Esophagus squamous epithelium (tissue), 5 donors: ENCODE data around the gene TMEM190. TPM values are rescaled to one million over a fixed set of nuclear protein-coding genes. Genes with fewer than 3 reads are reported as not detected.

Experiments used
- DNase-seq: peaks from one replicate; lab custom pipeline; 2025; lab: John Stamatoyannopoulos, UW
- H3K27ac ChIP-seq, 4 donors: fragments of 200-600 bp; sonication (generic); one replicate each; pipeline ENCODE4 v1.5.1; 2016 to 2019; ENCODE audit warnings: mild to moderate bottlenecking in 1 of 4
- H3K27me3 ChIP-seq, 4 donors: fragments of 200-600 bp; sonication (generic); 1 replicate in 3 of 4; 2 replicates in 1 of 4; pipeline versions ENCODE4 v1.5.1 to v1.6.0; 2017 to 2021; ENCODE audit warnings: antibody characterized with exemption in 1 of 4
- H3K36me3 ChIP-seq, 3 donors: fragments of 200-600 bp; sonication (generic); one replicate each; pipeline ENCODE4 v1.5.1; 2016 to 2019
- H3K4me1 ChIP-seq, 3 donors: fragments of 200-600 bp; sonication (generic); one replicate each; pipeline ENCODE4 v1.5.1; 2017 to 2019
- H3K4me3 ChIP-seq, 4 donors: fragments of 200-600 bp; sonication (generic); 1 replicate in 3 of 4; 2 replicates in 1 of 4; pipeline ENCODE4 v1.5.1; 2016 to 2019; ENCODE audit warnings: mild to moderate bottlenecking in 2 of 4, moderate library complexity in 1 of 4
- H3K9me3 ChIP-seq, 3 donors: fragments of 200-600 bp; sonication (generic); one replicate each; pipeline ENCODE4 v1.5.1; 2016 to 2019
- CTCF ChIP-seq, 6 experiments: fragments of 450-650 bp in 4 of 6; fragments of 200-600 bp in 2 of 6; sonication (generic) in 2 of 6; IDR thresholded peaks; one replicate each; pipeline ENCODE4 v1.5.1; 2016 to 2019; ENCODE audit warnings: antibody characterized with exemption in 6 of 6, mild to moderate bottlenecking in 4 of 6, moderate library complexity in 4 of 6
- POLR2A ChIP-seq, 4 donors: fragments of 450-650 bp; IDR thresholded peaks; one replicate each; pipeline ENCODE4 v1.6.1; 2017; ENCODE audit warnings: antibody characterized with exemption in 4 of 4, mild to moderate bottlenecking in 4 of 4, moderate library complexity in 3 of 4
- WGBS, 2 donors: methylation state at CpG; one replicate each; pipeline ENCODE4 v1.1.5; 2018; 5-methylcytosine and 5-hydroxymethylcytosine counted together
- intact Hi-C: fragments of 100-400 bp; cut with DNase I; formaldehyde crosslinking; loops from one replicate; pipeline ENCODE4 v1.15.0; 2022
- total RNA-seq, 4 donors: library from RNA; depleted of rRNA; stranded (reverse); fragments of >200 nt; gene quantifications; one replicate each; pipeline ENCODE4 v1.1.0, GENCODE V29; 2016
- donor health status: DM: yes; HTN: yes; CAD: no.

Gene TMEM190
- total RNA-seq, 4 donors from 2014 or later, result not detected

GRCh38 chr19:55391191-55391670, 14.6 kb downstream of the TMEM190 start:
- Histone ChIP-seq H3K9me3 (no peaks in the 10 kb centered on the region), H3K4me1 (peaks cover 23 to 66% (median 46%) of the 10 kb centered on the region in 3 donors), H3K36me3 (peaks cover 6 to 52% (median 22%) of the 10 kb centered on the region in 3 donors), H3K27ac (peak overlapping the region in 3 of 4 donors; percentile 7 to 33 (median 25)), H3K27me3 (no peaks in the 10 kb centered on the region), H3K4me3 (no peak overlapping the region)
- intact Hi-C loops, result no loop called here
- no peak for TF ChIP-seq CTCF (IDR thresholded peaks at IDR 0.05)
- no peak for TF ChIP-seq POLR2A (IDR thresholded peaks at IDR 0.05)
- DNase-seq, result no peak
- WGBS, 2 donors, result 45 to 71% methylated on average over 7 of the region's 12 CpGs

- H3K4me3 ChIP-seq, result no peak overlapping the region
- DNase-seq, result no peak
- intact Hi-C loops, result no loop called here
- peaks cover 6 to 45% (median 22%) of the 10 kb centered on the region in 3 donors for H3K36me3 ChIP-seq
- no peaks in the 10 kb centered on the region for H3K27me3 ChIP-seq
- peaks cover 19 to 59% (median 43%) of the 10 kb centered on the region in 3 donors for H3K4me1 ChIP-seq
- peak overlapping the region in 3 of 4 donors; percentile 7 to 33 (median 25) for H3K27ac ChIP-seq
- 63 to 65% methylated on average over 11 to 18 of the region's 18 CpGs for WGBS, 2 donors
- no peak for TF ChIP-seq POLR2A (IDR thresholded peaks at IDR 0.05)
- no peak for TF ChIP-seq CTCF (IDR thresholded peaks at IDR 0.05)
- H3K9me3 ChIP-seq, result no peaks in the 10 kb centered on the region
Measured at GRCh38 chr19:55391702-55392615, 15.3 kb downstream of the TMEM190 start.

GRCh38 chr19:55392820-55393761, 16.5 kb downstream of the TMEM190 start:
- intact Hi-C loops, result no loop called here
- H3K27me3 ChIP-seq, result no peaks in the 10 kb centered on the region
- H3K27ac ChIP-seq, result no peak overlapping the region
- no peak for DNase-seq
- H3K9me3 ChIP-seq, result no peaks in the 10 kb centered on the region
- peaks cover 1 to 34% (median 17%) of the 10 kb centered on the region in 3 donors for H3K36me3 ChIP-seq
- H3K4me3 ChIP-seq, result no peak overlapping the region
- 66 to 70% methylated on average over 16 to 18 of the region's 18 CpGs for WGBS, 2 donors
- TF ChIP-seq CTCF (IDR thresholded peaks at IDR 0.05) (no peak), POLR2A (IDR thresholded peaks at IDR 0.05) (no peak)
- peaks cover 8 to 52% (median 32%) of the 10 kb centered on the region in 3 donors for H3K4me1 ChIP-seq

GRCh38 chr19:55398200-55398925, 21.7 kb downstream of the TMEM190 start:
- no peaks in the 10 kb centered on the region for H3K9me3 ChIP-seq
- WGBS, 2 donors, result 56 to 69% methylated on average over 10 to 11 of the region's 12 CpGs
- no peak overlapping the region for H3K27ac ChIP-seq
- H3K4me3 ChIP-seq, result no peak overlapping the region
- H3K27me3 ChIP-seq, result no peaks in the 10 kb centered on the region
- H3K36me3 ChIP-seq, result peaks cover 18 to 35% (median 19%) of the 10 kb centered on the region in 3 donors
- TF ChIP-seq POLR2A (IDR thresholded peaks at IDR 0.05) (no peak), CTCF (IDR thresholded peaks at IDR 0.05) (no peak)
- intact Hi-C loops, result no loop called here
- H3K4me1 ChIP-seq, result peaks cover 14 to 54% (median 25%) of the 10 kb centered on the region in 3 donors
- no peak for DNase-seq
